ENCODE data around the gene NHP2.

Gene NHP2

GRCh38 chr5:178112545-178112944, 41.1 kb downstream of the NHP2 start:
- DNase-seq, result no peak

DNA sequence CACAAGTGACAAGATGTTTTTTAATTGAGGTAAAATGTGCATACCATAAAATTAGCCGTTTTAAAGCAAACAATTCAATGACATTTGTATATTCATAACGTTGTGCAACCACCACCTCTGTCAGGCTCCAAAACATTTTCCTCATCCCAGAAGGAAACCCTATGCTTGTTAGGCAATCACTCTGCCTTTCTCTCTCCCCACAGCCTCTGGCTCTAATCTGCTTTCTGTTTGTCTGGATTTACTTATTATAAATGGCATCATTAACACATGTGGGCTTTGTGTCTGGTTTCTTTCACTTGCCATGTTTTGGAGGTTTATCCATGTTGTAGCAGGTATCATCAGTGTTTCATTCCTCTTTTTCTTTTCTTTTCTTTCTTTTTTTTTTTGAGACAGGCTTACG, 41.8 kb downstream of the NHP2 start:
- no peak for DNase-seq

DNA sequence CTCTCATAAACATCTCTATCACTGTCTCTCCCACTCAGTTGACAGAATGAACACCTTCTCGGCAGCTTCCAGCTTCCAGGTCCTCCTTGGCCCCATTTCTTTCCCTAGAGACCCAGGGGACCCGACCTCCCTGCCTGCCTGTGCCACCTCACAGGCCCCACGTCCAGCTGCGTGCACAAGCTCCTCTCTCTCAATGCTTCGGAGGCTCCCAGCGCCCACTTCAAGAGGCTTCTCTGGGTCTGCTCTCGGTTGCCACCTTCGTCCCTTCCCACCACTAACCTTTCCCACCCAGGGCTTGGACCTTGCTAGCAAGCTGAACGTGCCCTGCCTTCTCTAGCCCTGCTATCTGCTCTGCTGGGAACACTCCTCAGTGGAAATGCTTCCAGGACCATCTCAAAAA, 43.2 kb downstream of the NHP2 start:
- DNase-seq, result no peak

- DNase-seq, result no peak
Observed at GRCh38 chr5:178108966-178109365, 44.7 kb downstream of the NHP2 start.

DNA sequence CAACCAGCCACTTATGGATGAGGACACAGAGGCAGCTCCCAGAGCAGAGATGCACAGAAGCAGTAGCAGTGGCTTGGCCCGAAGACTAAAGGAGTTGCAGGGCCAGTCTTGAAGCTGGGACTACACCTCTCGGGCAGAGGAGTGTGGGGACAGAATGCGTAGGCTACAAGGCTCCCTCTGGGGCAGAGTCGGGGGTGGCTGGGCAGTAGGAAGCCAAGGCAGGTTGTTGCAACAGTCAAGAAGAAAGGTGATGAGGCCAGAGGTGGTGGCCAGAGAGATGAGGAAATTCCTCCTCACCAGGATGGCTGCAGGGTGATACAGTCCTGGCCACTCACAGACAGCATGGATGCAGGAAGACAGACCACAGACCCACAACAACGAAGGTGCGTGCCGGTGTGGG, 45.2 kb downstream of the NHP2 start:
- DNase-seq, result no peak

DNA sequence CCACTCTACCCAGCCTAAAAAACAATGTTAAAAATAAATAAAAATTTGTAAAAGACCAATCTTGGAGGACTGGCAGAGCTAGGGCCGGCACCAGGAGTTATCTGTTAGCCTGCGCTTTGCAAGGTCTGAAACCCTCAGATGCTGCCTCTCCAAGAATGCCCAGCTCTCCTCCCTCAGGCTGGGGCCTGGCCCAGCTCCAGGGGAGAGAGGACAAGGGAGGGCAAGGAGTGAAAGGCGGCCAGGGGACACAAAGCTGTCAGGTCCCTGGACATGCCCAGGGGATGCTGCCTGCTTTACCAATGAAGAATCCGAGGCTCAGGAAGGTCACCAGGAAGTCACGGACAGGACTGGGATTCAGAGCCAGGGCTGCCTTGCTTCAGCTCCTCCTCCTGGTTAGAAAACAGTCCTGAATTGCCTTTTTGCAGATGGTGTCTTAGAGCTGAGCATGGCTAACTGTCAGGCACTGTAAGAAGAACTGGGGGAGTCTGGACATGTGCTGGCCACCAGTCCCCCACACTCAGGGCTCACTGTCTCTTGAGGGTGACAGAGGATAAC, 45.9 kb downstream of the NHP2 start:
- DNase-seq, result no peak

GRCh38 chr5:178106556-178107239, 47.0 kb downstream of the NHP2 start:
- no peak for DNase-seq

DNA sequence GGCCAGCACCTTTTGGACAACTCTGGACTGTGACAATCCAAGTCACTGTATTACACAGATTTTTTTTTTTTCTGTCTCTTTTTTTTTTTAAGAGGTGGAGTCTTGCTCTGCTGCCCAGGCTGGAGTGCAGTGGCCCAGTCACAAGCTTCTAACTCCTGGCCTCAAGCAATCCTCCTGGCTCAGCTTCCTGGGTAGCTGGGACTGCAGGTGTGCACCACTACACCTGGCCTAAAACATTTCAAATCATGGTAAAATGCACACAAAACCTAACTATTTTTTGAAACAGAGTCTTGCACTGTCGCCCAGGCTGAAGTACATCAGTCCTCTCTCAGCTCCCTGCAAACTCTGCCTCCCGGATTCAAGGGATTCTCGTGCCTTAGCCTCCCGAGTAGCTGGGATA, 47.6 kb downstream of the NHP2 start:
- DNase-seq, result no peak

DNA sequence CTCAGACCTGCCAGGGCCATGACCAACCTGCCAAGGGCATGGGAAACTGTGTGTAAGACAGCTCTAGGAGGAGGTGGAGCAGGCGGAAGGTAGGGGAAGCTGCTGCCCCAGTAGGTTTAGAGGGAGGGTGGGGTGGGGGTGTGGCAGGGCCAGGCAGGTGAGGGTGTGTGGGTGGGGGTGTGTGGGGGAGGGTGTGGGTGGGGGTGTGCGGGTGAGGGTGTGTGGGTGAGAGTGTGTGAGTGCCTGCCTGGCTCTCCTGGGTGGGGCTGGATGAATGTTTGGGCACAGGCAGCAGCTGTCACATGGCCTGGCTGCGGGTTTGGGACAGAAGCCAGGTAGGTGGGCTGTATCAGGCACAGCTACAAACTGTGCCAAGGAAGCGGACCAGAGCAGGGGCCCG, 49.2 kb downstream of the NHP2 start:
- DNase-seq, result no peak

DNA sequence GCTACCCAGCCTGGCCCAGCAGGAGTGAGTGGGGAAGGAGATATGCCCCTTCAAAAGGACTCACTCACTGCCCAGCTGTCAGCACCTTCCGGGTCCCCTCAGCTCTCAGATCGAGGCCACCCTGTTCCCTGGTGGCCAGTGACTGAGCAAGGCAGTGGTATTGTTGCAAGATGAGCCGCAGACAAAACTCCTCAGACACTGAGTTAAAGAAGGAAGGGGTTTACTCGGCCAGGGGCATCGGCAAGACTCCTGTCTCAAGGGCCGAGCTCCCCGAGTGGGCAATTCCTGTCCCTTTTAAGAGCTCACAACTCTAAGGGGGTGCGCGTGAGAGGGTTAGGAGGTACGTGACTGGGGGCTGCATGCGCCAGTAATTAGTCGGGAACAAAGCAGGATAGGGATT, 50.1 kb downstream of the NHP2 start:
- DNase-seq, result no peak

Measured in COR-L47 (cell line).